HG02885 (cell line): ENCODE data around the gene DST.

Source experiments
- ATAC-seq: cut with Tn5 transposase; IDR thresholded peaks from one replicate; pipeline ENCODE4 v1.9.1; 2021; ENCODE audit warnings: mild to moderate bottlenecking; ENCODE audit not compliant: unreplicated experiment, poor library complexity

DST gene

GRCh38 chr6:56642366-56643261, at the start of gene DST:
Gene DST (minus strand): TSS chr6:56642889.
- no peak for ATAC-seq

DNA sequence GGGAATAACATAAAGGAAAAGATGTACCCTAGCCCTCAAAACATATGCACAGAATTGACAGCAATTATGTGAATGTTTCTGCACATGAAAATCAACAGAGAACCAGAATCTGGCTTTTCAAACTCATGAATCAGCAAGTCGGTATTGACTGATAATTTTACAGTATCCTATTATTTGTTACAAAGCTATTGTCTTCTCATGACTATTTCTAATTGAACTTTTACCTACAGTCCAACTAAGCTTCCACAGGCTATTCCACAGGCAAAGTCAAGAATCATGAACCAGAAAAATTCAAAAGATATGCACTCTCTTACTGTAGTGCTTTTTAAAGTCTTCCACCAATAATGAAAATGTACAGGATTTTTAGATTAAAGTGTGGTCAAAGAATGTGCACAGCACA, 49.1 kb upstream of the DST start:
- ATAC-seq, result no peak

GRCh38 chr6:56691286-56691595, 48.6 kb upstream of the DST start:
- no peak for ATAC-seq

- ATAC-seq, result no peak
Observed at GRCh38 chr6:56690519-56691285, 48.0 kb upstream of the DST start.

- ATAC-seq, result peak; percentile 5
Observed at GRCh38 chr6:56689663-56690062, 47.0 kb upstream of the DST start.

GRCh38 chr6:56689114-56689513, 46.4 kb upstream of the DST start:
- ATAC-seq, result peak; percentile 95

DNA sequence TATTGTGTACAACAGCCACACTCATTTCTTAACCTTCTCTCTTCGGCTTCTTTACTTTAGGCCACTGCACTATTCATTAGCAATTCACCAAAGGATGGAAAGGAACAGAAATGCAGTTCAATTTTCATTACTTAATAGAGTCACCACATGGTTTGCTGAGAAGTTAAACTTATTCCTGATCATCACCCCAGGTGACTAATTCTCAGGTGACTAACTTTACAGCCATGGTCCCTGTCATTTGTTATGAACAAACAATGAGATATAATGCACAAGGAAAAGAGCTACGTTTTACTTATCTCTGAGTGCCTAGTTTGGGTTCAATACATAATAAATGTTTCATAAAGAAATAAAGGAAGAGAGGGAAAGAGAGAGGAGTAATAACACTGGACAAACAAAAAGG, 45.8 kb upstream of the DST start:
- no peak for ATAC-seq

DNA sequence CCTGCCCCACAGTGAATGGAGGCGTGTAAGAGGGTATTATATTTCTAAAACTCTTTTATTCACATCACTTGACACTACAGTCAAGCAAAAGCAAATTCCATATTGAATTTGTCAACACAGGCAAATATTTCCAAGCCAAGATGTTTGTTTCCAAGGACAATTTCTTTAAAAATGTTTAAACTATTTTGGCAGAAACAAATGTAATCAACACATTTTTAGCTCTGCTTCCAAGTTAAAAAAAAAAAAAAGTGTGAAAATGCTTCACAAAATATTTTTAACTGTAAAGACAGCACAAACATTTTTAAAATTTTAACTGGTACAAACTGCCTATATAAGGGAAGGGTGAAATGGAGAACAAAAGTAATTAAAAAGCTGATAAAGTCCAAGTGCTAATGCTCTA, 44.9 kb upstream of the DST start:
- no peak for ATAC-seq

DNA sequence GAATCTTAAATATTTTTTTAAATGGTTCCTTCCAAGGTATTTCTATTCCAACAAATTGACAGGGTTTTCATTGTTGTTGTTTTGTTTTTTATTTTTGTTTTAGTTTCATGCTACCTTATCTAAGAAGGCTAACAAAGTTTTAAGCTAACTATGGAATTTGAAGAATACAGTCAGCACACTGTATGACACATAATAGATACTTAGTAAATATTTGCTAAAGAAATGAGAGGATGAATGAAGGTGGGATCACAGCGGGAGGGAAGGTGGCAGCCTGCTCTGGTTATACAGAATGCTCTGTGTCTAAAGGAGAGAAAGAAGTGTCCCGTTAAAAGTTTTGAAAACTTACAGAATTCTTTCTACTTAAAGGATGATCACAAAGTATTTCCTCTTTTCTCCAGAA, 43.7 kb upstream of the DST start:
- no peak for ATAC-seq

GRCh38 chr6:56685994-56686393, 43.3 kb upstream of the DST start:
- no peak for ATAC-seq

DNA sequence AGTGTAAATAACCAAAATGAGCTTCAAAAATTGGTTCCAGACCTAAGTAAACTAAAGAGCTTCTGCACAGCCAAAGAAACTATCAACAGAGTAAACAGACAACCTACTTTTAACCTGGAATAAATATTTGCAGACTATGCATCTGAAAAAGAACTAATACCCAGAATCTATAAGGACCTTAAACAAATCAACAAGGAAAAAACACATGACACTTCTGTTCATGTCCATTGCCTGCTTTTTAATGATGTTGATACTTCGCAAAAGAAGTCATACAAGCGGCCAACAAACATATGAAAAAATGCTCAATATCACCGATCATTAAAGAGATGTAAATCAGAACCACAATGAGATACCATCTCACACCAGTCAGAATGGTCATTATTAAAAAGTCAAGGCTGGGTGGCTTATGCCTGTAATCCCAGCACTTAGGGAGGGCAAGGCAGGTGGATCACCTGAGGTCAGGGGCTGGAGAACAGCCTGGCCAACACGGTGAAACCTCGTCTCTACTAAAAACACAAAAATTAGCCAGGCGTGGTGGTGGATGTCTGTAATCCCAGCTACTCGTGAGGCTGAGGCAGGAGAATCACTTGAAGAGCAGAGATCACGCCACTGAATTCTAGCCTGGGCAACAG, 42.5 kb upstream of the DST start:
- no peak for ATAC-seq

DNA sequence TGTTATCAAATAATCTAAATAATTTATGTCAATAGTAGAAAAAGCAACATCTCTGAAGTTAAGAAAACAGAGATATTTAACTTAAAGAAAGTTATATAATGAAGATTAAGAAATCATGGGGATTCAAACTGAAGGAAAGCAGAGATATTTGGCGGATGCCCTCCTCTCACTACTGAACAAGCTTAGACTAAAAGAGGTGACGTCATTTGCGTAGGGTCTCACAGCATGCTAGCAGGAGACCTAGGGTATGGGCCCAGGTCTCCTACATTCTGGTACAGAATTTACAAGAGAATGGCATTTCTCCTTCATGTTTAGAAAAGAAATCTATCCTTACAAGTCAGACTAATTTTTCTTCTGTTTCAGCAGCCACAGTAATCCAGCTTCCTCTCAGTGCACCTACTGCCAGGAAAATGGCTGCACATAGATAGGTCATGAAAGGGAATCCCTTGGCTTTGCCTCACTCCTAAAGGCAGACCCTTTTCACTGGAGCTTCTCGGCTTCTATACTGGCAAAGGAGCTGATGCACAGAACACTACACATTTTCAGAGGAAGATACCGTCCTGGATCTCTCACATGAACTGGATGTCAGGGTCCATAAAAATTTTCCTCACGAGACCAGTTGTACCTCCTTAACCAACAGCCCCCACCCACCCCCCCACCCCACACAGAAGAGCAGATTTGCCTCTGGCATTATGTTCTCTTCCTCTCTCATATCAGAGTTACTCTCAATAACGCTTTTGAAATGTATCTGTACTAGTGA, 41.8 kb upstream of the DST start:
- ATAC-seq, result no peak

DNA sequence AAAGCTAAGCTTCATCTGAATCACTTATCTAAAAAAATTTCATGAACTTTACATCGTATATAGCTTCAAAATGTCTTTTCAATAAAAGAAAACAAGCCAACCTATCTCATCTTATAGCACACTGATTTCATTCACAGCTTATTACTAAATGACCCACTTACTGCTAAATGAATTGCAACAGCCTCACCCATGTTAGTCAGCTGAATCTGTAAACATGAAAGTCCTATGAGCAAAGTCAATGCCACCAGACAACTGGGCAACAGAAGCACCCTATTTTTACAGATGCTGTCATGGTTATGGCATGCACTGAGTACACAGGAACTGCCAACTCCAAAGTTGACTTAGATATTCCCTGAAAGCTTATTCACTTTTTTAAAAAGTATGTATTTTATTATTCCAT, 41.2 kb upstream of the DST start:
- ATAC-seq, result no peak

GRCh38 chr6:56682635-56683034, 39.9 kb upstream of the DST start:
- ATAC-seq, result no peak

GRCh38 chr6:56677559-56677958, 34.9 kb upstream of the DST start:
- no peak for ATAC-seq

- ATAC-seq, result peak; percentile 53
Observed at GRCh38 chr6:56671651-56672461, 29.2 kb upstream of the DST start.

DNA sequence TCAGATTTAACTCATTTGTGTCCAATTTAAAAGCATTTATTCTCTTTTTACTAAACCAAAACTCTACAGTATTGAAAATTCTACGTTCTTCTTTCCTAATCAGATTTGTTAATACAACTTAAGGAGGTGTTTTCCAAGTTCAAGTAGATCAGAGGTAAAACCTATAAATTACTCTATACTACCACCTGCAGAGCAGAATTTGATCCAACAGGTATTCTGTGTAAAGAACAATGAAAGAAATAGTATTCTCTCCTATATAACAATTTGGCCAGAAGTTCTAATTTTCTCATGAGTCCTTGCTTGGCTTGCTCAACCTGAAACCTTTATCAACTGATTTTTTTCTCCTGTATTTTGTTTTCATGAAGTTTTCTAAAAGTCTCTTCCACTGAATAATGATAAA, 28.5 kb upstream of the DST start:
- ATAC-seq, result no peak

- no peak for ATAC-seq
Observed at GRCh38 chr6:56669041-56669440, 26.4 kb upstream of the DST start.

DNA sequence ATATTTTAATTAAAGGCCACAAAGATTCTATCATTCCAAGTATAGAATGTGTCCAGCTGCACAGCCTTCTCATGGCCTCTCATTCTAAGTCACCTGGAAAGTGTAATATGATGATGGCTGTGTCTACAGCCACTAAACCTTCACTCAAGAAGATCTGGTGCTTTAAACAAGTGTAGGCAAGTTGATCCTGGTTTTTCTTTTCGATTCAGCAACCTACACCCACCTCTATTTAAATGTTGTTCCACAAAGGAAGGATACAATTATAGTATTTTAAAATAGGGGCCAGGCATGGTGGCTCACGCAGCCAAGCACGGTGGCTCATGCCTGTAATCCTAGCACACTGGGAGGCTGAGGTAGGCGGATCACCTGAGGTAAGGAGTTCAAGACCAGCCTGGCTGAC, 25.5 kb upstream of the DST start:
- ATAC-seq, result no peak

DNA sequence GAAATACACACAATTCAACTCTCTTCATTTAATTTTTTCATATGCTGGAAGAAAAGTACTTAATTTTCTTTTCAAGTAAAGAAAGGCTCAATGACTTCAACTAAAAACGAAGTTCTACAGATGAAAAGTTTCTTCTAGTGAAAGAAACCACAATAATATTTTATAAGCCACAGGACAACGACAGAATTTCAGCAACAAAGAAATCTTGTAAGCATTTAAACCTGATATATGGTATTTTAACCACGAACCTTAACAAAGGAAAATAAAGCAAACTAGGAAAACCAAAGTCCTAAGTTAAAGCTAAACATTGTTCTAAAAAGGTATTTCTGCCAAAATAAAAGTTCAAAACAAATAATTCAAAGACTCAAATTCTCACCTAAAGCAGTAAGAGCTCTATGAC, 24.6 kb upstream of the DST start:
- ATAC-seq, result no peak
